ENCODE results near the gene FBXW12. TPM values are rescaled to one million over a fixed set of nuclear protein-coding genes. Genes with fewer than 3 reads are reported as not detected.

The FBXW12 gene
- polyA plus RNA-seq, 1 of the 3 experiments (the other 2 are of a cell fraction), result 0.07 TPM

DNA sequence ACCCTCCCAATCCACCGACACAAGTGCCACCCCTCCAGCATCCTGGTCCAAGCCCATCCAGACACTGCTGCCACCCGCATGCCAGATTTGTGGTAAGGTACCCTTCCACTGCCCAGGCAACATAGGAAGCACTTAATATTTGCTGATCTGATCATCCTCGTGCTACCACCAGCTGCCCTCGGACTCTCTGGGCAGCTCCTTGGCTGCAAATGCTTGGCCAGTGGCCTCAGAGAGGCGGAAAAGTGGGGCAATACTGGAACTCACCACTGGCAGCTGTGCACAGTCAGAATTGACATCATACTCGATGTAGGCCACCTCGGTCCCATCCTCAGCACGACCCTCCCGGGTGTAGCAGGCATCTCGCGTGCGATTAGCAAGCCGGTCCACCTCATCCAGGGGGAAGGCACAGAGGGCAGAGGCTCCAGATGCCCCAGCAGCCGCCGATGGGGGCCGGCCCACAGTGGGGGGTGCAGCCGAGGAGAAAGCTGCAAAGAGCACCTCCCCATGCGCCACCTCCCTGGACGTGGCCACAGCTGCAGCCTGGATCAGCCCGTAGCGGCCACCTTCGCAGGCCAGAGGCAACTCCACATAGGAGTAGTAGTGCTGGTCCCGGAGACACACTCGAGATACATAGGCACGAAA lies 51.3 kb downstream of the FBXW12 start:
- H3K27me3 ChIP-seq (ENCODE audit: insufficient read depth), result no peaks in the 10 kb centered on the region
- H2AFZ ChIP-seq (ENCODE audit: low read depth), result no peak overlapping the region
- ChIA-PET CTCF (interaction anchor here (0.6 to 14.1 kb wide), 8 partner anchors 11 to 500 kb away, joined by 3 to 156 read pairs (median 3); no protein-coding TSS in a partner anchor), POLR2A (interaction anchor here (0.9 kb wide), 1 partner anchor 23 kb away, joined by 3 read pairs; the partner anchor contains the start of gene ATRIP)
- no peaks in the 10 kb centered on the region for H3F3A ChIP-seq (replicated peaks; ENCODE audit: insufficient read depth)
- TF ChIP-seq YY1 (IDR thresholded peaks at IDR 0.05; ENCODE audit: low read depth) (no peak), GATA2 (CRISPR knock-in tag; IDR thresholded peaks at IDR 0.05) (no peak), FOSL2 (IDR thresholded peaks at IDR 0.05; ENCODE audit: borderline replicate concordance, low read depth) (no peak), RAD21 (IDR thresholded peaks at IDR 0.05; ENCODE audit: low read length) (no peak), ELF1 (IDR thresholded peaks at IDR 0.05) (no peak)
- TF ChIP-seq, protein P1, sequence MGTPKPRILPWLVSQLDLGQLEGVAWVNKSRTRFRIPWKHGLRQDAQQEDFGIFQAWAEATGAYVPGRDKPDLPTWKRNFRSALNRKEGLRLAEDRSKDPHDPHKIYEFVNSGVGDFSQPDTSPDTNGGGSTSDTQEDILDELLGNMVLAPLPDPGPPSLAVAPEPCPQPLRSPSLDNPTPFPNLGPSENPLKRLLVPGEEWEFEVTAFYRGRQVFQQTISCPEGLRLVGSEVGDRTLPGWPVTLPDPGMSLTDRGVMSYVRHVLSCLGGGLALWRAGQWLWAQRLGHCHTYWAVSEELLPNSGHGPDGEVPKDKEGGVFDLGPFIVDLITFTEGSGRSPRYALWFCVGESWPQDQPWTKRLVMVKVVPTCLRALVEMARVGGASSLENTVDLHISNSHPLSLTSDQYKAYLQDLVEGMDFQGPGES (IDR thresholded peaks at IDR 0.05; ENCODE audit: low read depth, low read length), result no peak
- no peak overlapping the region for H3K4me2 ChIP-seq
- H3K4me1 ChIP-seq (ENCODE audit: control insufficient read depth in 1 of 2, insufficient read depth in 2 of 2, low read depth in 1 of 2, low read length in 1 of 2), result peaks cover 7 to 56% of the 10 kb centered on the region in 2 experiments; a peak in 2 of 4 replicates
- peaks cover 0 to 15% of the 10 kb centered on the region in 2 experiments for H3K36me3 ChIP-seq (replicated peaks in 1 of 2; ENCODE audit: control insufficient read depth in 1 of 2, insufficient read depth in 2 of 2, low read length in 1 of 2)
- WGBS (ENCODE audit: low lambda C conversion rate), result 97% methylated on average over 4 of the region's 25 CpGs
- H3K79me2 ChIP-seq (ENCODE audit: insufficient read depth), result peaks cover 55% of the 10 kb centered on the region
- H4K20me1 ChIP-seq (ENCODE audit: insufficient read depth), result no peaks in the 10 kb centered on the region
- no peaks in the 10 kb centered on the region for H3K9me3 ChIP-seq
- H3K9ac ChIP-seq, result no peak overlapping the region
- no peak overlapping the region for H3K27ac ChIP-seq (ENCODE audit: low read depth in 2 of 2, low read length in 1 of 2)
- no peaks in the 10 kb centered on the region for H3K9me2 ChIP-seq
- DNase-seq, result no peak
- no peak overlapping the region for H3K4me3 ChIP-seq (ENCODE audit: low read depth in 2 of 2, low read length in 1 of 2)

DNA sequence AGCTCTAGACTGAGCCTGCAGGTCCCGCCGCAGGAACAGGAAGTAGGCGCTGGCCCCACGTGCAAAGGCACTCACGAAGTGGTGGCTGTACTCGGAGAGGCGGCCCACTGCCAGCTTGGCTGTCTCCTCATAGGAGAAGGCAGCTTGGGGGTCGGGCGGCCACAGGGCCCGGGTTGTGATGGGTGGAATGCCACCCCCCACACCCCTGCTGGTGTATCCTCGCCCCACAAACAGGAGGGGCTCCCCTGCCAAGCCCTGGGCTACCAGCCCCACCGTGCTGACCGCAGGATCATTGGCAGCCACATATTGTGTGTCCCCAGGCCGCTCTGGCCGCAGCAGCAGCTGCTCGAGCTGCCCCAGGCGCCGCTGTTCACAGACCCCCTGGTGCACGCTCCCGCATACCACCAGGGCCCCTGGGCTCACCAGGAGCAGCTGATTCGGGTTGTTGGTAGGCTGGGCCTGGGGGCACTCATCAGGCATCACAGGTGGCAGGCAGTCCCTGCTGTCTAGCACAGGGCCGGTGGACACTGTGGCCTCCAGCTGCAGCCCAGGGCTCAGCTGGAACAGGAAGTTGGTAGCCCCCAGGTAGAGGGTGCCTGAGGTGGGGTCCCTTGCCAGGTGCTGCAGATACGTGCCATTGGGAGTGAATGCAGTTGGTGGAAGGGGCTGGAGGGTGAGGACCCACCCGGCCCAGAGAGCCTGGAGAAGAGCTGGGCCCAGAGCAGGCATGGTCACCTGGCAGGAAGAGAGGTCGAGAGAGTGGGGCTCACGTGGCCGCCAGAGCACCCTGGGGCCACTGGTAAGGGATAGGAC lies 52.1 kb downstream of the FBXW12 start:
- CTCF ChIA-PET, result interaction anchor here (0.6 to 14.1 kb wide), 6 partner anchors 11 to 500 kb away, joined by 3 to 156 read pairs (median 4); no protein-coding TSS in a partner anchor
- peaks cover 0 to 10% of the 10 kb centered on the region in 2 experiments for H3K36me3 ChIP-seq (replicated peaks in 1 of 2; ENCODE audit: control insufficient read depth in 1 of 2, insufficient read depth in 2 of 2, low read length in 1 of 2)
- H3K79me2 ChIP-seq (ENCODE audit: insufficient read depth), result peaks cover 56% of the 10 kb centered on the region
- H3K4me1 ChIP-seq (ENCODE audit: control insufficient read depth in 1 of 2, insufficient read depth in 2 of 2, low read depth in 1 of 2, low read length in 1 of 2), result peaks cover 7 to 57% of the 10 kb centered on the region in 2 experiments; a peak in 2 of 4 replicates
- peak; percentile 32 for DNase-seq
- H3K9ac ChIP-seq, result no peak overlapping the region
- WGBS (ENCODE audit: low lambda C conversion rate), result 98% methylated on average over 16 of the region's 27 CpGs
- no peaks in the 10 kb centered on the region for H3K9me2 ChIP-seq
- H3K27me3 ChIP-seq (ENCODE audit: insufficient read depth), result no peaks in the 10 kb centered on the region
- no peak overlapping the region for H3K4me2 ChIP-seq
- POLR2A ChIA-PET, result no interaction called here
- no peak overlapping the region for H3K27ac ChIP-seq (ENCODE audit: low read depth in 2 of 2, low read length in 1 of 2)
- no peak for TF ChIP-seq GABPA (IDR thresholded peaks at IDR 0.05; ENCODE audit: low read depth)
- TF ChIP-seq RFX5 (IDR thresholded peaks at IDR 0.05; ENCODE audit: low read length), result no peak
- no peak for TF ChIP-seq FOSL2 (IDR thresholded peaks at IDR 0.05; ENCODE audit: borderline replicate concordance, low read depth)
- no peak for TF ChIP-seq FOXM1 (IDR thresholded peaks at IDR 0.05; ENCODE audit: low read depth)
- TF ChIP-seq, protein P1 (IDR thresholded peaks at IDR 0.05; ENCODE audit: low read depth, low read length), result no peak
- H4K20me1 ChIP-seq (ENCODE audit: insufficient read depth), result no peaks in the 10 kb centered on the region
- no peak overlapping the region for H3K4me3 ChIP-seq (ENCODE audit: low read depth in 2 of 2, low read length in 1 of 2)
- H2AFZ ChIP-seq (ENCODE audit: low read depth), result no peak overlapping the region
- H3F3A ChIP-seq (replicated peaks; ENCODE audit: insufficient read depth), result no peaks in the 10 kb centered on the region
- no peaks in the 10 kb centered on the region for H3K9me3 ChIP-seq

Measured in SK-N-SH (cell line).